ENCODE measurements around the gene RFX8.
"Not testable (repeated sequence)": the region's sequence is repeated elsewhere in the genome, so short reads cannot be mapped to it uniquely, and the experiment has no call there.

RFX8 gene

DNA sequence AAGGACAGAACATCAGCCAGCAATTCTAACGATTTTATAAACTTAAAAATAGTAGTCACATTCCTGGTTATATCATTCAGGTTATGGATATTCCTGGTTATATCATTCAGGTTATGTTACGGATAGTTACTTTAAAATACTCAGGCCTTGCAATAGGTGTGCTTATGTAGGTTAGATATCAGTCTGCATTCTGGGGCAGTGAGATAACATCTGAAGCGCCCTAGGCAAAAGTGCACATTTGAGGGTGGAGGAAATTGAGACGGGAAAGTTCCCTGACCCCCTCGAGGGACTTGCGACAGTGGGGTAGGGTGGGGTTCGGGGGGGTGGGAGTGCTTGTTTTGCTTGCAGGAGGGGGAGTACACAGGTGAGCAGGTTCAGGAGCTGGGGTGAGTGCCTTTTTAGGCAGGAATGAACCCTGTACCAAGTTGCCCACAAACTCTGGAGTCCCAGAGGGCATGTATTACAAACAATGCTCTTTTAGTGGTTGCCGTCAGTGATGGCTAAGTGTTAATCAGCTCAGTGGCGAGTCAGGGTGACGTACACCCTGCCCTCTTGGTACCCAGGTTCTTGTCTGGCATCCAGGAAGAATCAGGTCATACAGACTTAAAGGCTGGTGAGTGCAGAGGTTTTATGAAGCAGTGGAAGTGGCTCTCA lies 119.4 kb downstream of the RFX8 start:
- H3K4me3 ChIP-seq (ENCODE audit: low read length), result no peak overlapping the region
- DNase-seq (ENCODE audit: low read depth), result peak; percentile 68
- TF ChIP-seq, protein P1, sequence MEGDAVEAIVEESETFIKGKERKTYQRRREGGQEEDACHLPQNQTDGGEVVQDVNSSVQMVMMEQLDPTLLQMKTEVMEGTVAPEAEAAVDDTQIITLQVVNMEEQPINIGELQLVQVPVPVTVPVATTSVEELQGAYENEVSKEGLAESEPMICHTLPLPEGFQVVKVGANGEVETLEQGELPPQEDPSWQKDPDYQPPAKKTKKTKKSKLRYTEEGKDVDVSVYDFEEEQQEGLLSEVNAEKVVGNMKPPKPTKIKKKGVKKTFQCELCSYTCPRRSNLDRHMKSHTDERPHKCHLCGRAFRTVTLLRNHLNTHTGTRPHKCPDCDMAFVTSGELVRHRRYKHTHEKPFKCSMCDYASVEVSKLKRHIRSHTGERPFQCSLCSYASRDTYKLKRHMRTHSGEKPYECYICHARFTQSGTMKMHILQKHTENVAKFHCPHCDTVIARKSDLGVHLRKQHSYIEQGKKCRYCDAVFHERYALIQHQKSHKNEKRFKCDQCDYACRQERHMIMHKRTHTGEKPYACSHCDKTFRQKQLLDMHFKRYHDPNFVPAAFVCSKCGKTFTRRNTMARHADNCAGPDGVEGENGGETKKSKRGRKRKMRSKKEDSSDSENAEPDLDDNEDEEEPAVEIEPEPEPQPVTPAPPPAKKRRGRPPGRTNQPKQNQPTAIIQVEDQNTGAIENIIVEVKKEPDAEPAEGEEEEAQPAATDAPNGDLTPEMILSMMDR (IDR thresholded peaks at IDR 0.05; ENCODE audit: insufficient read depth, low read depth, low read length, missing control alignments), result no peak

- no peak overlapping the region for H3K4me3 ChIP-seq (ENCODE audit: low read length)
- DNase-seq (ENCODE audit: low read depth), result no peak
- TF ChIP-seq, protein P1 (IDR thresholded peaks at IDR 0.05; ENCODE audit: insufficient read depth, low read depth, low read length, missing control alignments), result no peak
Observed at GRCh38 chr2:101354420-101355311, 120.2 kb downstream of the RFX8 start.

DNA sequence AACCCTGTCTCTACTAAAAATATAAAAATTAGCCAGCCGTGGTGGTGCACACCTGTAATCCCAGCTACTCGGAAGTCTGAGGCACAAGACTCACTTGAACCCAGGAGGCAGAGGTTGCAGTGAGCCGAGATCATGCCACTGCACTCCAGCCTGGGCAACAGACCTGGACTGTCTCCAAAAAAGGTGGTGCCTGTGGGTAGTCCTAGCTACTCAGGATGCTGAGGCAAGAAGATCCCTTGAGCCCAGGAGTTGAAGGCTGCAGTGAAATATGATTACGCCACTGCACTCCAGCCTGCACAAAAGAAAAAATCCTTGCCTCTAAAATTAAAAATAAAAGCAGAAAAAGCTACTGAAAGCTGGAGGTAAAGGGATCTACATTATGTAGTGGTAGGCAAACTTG lies 122.3 kb downstream of the RFX8 start:
- not testable (repeated sequence) for H3K4me3 ChIP-seq (ENCODE audit: low read length); DNase-seq (ENCODE audit: low read depth)

- no peak overlapping the region for H3K4me3 ChIP-seq (ENCODE audit: low read length)
- TF ChIP-seq, protein P1 (IDR thresholded peaks at IDR 0.05; ENCODE audit: insufficient read depth, low read depth, low read length, missing control alignments), result no peak
- no peak for DNase-seq (ENCODE audit: low read depth)
Observed at GRCh38 chr2:101351207-101351606, 123.7 kb downstream of the RFX8 start.

DNA sequence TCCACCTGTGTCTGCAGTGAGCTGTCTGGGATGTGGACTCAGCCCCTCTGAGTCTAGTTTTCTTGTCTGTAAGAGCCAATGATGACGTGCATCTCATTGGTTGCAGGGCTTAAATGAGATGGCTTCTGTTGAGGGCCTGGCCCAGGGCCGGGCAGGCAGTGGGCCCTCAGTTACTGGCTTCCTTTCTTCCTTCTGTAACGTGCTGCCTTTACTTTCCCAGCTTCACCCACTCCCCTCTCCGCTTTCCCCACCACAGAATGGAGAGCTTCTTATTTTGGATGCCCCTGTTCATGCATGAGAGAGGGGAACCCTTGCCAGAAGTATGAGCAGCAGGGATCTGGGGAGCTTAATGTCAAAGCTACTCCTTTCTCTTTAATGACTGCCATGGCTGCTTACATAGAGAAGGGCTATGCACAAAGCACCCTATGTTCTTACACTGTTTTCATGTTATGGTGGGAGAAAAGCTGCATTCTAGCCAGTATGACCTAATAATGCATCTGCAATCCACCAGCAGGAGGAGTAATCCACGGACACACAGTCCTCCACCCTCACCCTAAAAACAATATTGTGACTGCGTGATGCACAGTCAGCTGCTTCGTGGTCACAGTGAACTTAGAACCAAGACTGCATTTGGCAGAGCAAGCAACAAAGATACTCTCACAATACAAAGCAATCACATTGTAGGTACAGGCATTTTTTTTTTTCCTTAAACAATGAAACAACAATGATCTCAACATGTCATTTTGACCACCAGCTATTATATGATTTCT lies 124.8 kb downstream of the RFX8 start:
- peak; percentile 40 for DNase-seq (ENCODE audit: low read depth)
- TF ChIP-seq, protein P1 (IDR thresholded peaks at IDR 0.05; ENCODE audit: insufficient read depth, low read depth, low read length, missing control alignments), result peak; percentile 30
- H3K4me3 ChIP-seq (ENCODE audit: low read length), result no peak overlapping the region

GRCh38 chr2:101348883-101349282 lies 126.0 kb downstream of the RFX8 start:
- no peak overlapping the region for H3K4me3 ChIP-seq (ENCODE audit: low read length)
- TF ChIP-seq, protein P1 (IDR thresholded peaks at IDR 0.05; ENCODE audit: insufficient read depth, low read depth, low read length, missing control alignments), result no peak
- DNase-seq (ENCODE audit: low read depth), result no peak

Measured in epithelial cell of esophagus (primary cell).